Neutrophil (primary cell): Measurements from ENCODE around the gene MYO5B.

ENCODE experiments used
- H3K27ac ChIP-seq: fragments of 200-600 bp; sonication (generic); 2 replicates; pipeline ENCODE4 v1.5.1; 2016; ENCODE audit warnings: mild to moderate bottlenecking, moderate library complexity
- H3K27me3 ChIP-seq: fragments of 200-600 bp; sonication (generic); 2 replicates; pipeline ENCODE4 v1.6.0; 2016; ENCODE audit warnings: mild to moderate bottlenecking
- H3K36me3 ChIP-seq: fragments of 200-600 bp; sonication (generic); 2 replicates; pipeline ENCODE4 v1.5.1; 2017
- H3K4me1 ChIP-seq, 2 experiments: fragments of 200-600 bp in 1 of 2; sonication (generic) in 1 of 2; 1 replicate in 1 of 2; 2 replicates in 1 of 2; pipeline versions ENCODE4 v1.5.1 to v1.6.1; 2013 to 2016; ENCODE audit warnings: low read depth in 1 of 2, low read length in 1 of 2, mild to moderate bottlenecking in 1 of 2, moderate library complexity in 1 of 2; ENCODE audit not compliant: control insufficient read depth in 1 of 2, insufficient read depth in 1 of 2
- H3K4me3 ChIP-seq, 2 experiments: fragments of 200-600 bp in 1 of 2; sonication (generic) in 1 of 2; 1 replicate in 1 of 2; 2 replicates in 1 of 2; pipeline ENCODE4 v1.5.1; 2013 to 2016; ENCODE audit warnings: low read depth in 1 of 2, low read length in 1 of 2, mild to moderate bottlenecking in 1 of 2, moderate library complexity in 1 of 2
- H3K9me3 ChIP-seq: fragments of 200-600 bp; sonication (generic); 2 replicates; pipeline ENCODE4 v1.5.1; 2016
- CTCF ChIP-seq: fragments of 200-600 bp; sonication (generic); IDR thresholded peaks from 2 replicates; pipeline ENCODE4 v1.5.1; 2016; ENCODE audit warnings: antibody characterized with exemption

Gene MYO5B

DNA sequence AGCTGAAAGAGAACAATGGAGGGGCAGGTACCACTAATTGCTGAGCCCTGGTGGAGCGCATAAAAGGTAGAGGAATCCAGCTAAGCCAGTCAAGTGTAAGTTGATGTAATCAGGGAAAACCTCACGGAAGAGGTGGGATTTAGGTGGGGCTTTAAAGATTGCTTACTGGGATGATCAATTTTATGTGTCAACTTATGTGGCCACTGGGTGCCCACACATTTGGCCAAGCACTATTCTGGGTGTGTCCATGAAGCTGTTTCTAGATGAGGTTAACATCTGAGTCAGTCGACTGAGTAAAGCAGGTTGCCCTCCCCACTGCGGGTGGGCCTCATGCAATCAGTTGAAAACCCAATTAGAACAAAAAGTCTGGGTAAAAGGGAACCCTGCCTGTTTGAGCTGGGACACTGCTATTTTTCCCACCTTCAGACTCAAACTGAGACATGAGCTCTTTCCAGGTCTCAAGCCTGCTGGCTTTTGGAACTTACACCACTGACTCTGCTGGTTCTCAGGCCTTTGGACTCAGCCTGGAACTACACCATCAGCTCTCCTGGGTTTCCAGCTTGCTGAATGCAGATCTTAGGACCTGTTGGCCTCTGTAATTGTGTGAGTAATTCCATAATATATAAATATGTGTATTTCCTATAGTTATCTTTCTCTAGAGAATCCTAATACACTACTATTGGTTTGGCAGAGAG is 67.3 kb downstream of the MYO5B start:
- Histone ChIP-seq H3K4me3 (no peak overlapping the region), H3K4me1 (no peaks in the 10 kb centered on the region), H3K9me3 (no peaks in the 10 kb centered on the region), H3K27ac (no peak overlapping the region), H3K27me3 (peaks cover 15% of the 10 kb centered on the region), H3K36me3 (no peaks in the 10 kb centered on the region)
- no peak for TF ChIP-seq CTCF

DNA sequence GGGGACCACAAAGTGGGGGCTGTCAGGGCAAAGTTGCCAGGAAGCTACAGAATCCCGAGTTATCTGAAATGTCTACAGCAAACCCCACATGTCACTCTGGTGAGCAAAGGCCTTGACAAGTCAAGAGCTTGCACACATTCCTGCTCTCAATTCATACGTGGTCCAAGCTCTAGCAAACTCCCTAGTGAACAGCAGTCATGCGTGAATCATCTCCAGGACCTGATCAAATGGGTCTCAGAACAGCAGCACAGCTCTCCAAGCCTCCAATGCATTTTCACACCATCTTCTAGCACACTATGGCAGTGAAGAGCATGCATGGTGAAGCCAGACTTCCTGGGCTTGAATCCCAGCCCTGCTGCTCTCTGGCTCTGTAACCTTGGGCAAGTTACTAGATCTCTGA is 68.5 kb downstream of the MYO5B start:
- TF ChIP-seq CTCF: no peak
- Histone ChIP-seq H3K4me3 (no peak overlapping the region), H3K27me3 (peaks cover 14% of the 10 kb centered on the region), H3K4me1 (no peaks in the 10 kb centered on the region), H3K27ac (no peak overlapping the region), H3K36me3 (no peaks in the 10 kb centered on the region), H3K9me3 (no peaks in the 10 kb centered on the region)

DNA sequence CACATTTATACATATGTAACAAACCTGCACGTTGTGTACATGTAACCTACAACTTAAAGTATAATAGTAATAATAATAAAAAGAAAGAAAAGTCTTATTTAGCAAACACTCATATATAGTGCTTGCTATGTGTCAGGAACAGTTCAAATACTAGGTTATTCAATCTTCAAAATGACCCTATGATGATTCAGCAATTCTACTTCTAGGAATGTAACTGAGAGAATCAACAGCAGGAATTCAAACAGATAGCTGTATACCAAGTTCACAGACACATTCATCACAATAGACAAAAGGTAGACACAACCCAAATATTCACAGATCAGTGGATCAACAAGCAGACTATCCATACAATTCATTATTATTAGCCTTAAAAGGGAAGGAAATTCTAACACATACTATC is 69.5 kb downstream of the MYO5B start:
- H3K27ac ChIP-seq: no peak overlapping the region
- H3K9me3 ChIP-seq: no peaks in the 10 kb centered on the region
- TF ChIP-seq CTCF: no peak
- no peak overlapping the region for H3K4me3 ChIP-seq
- peaks cover 7% of the 10 kb centered on the region for H3K27me3 ChIP-seq
- H3K36me3 ChIP-seq: no peaks in the 10 kb centered on the region
- no peaks in the 10 kb centered on the region for H3K4me1 ChIP-seq

GRCh38 chr18:50119296-50119695 is 75.7 kb downstream of the MYO5B start:
- H3K27ac ChIP-seq: no peak overlapping the region
- H3K36me3 ChIP-seq: no peaks in the 10 kb centered on the region
- H3K9me3 ChIP-seq: no peaks in the 10 kb centered on the region
- no peak overlapping the region for H3K4me3 ChIP-seq
- H3K27me3 ChIP-seq: peaks cover 4% of the 10 kb centered on the region
- no peak for TF ChIP-seq CTCF
- H3K4me1 ChIP-seq: no peaks in the 10 kb centered on the region

GRCh38 chr18:50117863-50118262 is 77.1 kb downstream of the MYO5B start:
- H3K9me3 ChIP-seq: no peaks in the 10 kb centered on the region
- no peak overlapping the region for H3K4me3 ChIP-seq
- H3K4me1 ChIP-seq: no peaks in the 10 kb centered on the region
- no peak for TF ChIP-seq CTCF
- peaks cover 4% of the 10 kb centered on the region for H3K27me3 ChIP-seq
- no peaks in the 10 kb centered on the region for H3K36me3 ChIP-seq
- no peak overlapping the region for H3K27ac ChIP-seq
